Placental pericyte (primary cell): ENCODE data around the gene UEVLD. TPM values are rescaled to one million over a fixed set of nuclear protein-coding genes. Genes with fewer than 3 reads are reported as not detected.

Experiments
- total RNA-seq: library from RNA; depleted of rRNA; stranded (reverse); fragments of >200 nt; gene quantifications from 2 replicates; pipeline ENCODE4 v1.2.3, GENCODE V29; 2012

Gene UEVLD
- total RNA-seq: 21.0 and 39.1 TPM in 2 replicates

DNA sequence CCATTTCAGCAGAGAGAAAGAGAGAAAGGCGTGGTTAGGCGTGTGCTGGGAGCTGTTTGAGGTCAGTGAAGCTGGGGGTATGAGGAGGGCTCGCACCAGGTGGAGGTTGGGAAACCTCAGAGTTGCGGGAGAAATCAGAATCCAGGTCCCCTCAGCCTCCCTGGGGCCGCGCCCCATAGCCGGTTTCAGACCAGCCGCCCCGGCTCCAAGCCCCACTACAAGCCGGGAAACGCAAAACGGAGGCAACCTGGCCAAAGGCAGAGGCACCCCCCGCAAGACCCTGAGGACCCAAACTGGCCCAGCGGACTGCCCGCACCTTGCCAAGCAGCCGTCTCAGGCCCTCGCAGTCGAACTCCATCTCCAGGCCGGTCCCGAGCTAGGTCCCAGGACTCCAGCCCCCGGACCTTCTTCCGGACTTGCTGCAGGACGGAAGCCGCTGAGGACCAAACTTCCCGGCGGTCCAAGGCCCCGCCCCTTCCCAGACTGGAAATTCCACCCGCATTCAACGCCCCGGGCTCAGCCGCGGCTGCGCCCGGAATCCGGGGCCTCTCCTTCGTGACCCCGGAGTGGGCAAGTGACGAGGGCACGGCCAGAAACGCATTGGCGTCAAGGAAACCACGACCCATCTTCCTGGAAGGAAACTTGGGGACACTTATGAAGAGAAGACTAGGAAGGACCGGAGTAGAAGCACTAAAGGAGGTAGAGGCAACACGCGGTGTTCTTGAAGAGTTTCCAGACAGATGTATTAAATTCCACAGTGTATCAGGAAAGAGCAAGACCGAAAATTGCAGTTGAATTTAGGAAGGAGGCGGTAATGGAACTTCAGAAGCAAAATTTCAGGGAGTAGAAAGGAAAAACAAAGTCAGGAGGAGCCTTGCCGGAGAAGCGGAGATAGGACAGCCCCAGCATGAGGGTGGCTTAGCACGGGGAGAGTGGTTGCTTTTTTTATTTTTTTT, at the start of gene UEVLD:
UEVLD (minus strand) TSS at position 438 of the 956 bp plus-strand sequence; CDS start at position 358, 80 bp downstream.

DNA sequence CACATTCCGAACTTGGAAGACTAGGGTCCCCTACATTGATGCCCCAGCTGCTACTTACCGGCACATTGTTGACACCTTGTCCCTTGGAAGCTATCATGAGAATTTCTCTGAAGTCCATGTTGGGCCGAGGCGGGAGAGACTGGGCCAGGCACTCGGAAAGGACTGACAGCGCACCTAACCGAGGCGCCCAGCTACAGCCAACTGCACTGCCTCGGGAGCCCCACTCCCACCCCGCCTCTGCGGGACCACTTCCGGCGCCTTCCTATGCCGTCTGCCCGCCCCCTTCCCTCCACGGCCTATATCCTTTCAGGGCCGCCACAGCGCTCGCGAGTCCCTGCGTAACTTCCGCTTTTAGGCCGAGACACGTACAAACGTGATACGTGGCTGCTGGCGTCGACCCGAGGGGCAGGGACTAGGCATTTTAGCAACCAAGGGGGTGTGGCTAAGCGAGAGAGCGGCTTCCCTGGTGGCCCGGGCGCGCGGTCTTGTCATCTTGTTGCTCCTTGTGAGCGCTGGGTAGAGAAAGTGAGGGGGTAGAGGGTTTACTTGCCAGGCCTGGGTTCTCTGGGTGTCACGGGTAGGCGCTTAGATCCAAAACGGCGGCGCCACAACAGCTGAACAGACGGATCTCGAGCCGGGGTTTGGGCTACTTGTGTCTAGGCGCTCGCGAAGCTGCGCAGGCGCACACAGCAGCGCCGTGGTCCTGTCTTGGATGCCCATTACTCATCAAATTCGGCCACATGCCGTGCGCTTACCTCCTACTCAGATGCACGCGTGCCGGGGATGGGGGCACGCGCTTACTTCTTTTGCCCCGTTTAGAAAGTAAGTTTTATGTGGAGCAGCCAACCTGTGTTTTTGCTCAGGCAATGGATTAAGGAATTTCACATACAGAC, 45.9 kb upstream of the UEVLD start, which contains the start of gene SPTY2D1:
SPTY2D1 (minus strand) TSS at position 203 of the 893 bp plus-strand sequence; CDS start at position 118, 85 bp downstream.

DNA sequence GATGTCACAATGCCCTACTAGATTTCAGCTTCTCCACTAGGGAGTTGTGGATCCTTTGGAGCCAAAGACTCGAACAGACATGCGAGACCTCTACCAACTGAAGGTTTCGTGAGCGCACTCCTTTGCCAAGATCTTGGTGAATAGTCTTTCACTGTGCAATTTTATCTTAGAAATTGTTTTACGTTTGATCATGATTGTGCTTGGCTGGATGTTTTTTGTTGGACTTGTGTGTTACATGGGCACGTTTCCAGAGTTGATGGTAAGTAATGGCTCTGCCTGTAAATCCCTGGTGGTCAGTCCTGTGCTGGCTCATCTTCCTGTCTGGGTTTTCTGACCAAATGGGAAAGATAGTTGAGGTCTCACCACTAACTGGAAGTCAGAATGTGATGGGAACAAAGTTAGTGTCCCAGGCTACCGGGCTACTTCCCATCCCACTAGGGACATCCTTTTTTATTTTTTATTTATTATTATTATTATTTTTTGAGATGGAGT, 11.3 kb upstream of the UEVLD start, which contains the start of gene MISFA:
MISFA (plus strand) TSS at position 51 of the 492 bp plus-strand sequence; CDS start at position 191, 140 bp downstream.

DNA sequence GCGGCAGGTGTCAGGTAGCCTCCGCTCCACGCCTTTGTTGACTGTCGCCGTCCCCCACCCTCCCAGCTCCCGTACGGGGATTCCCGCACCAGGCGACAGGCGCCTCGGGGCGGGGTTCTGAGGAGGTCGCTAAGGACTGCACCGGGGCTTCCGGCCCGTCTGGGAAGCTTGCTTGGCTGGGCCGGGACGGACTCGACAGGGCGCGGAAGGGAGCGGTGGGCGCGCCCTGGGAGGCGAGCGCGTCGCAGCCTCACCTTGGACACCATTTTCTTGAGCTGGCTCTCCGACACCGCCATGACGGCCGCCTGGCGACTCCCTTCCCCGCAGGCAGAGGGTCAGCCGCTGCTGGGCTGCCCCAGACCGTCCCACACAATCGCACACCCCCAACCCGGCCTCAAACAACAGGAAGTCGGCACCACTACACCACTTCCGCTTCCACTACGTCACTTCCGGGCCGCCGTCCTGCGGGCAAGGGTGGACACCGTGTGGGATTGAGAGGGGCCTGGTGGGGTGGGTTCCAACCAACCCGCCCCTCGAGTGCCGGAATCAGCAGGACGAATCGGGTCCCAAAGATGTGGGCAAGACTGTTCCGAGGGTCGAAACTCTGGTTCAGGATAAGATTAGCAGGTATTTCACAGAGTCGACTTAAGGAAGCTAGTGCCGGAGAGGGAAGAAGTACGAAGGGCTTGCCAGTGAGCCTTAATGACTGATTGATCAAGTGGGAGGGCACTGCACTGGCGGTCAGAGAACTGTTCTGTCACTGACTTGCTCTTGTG, 61.8 kb downstream of the UEVLD start, which contains the start of gene TSG101:
TSG101 (minus strand) TSS at position 422 of the 776 bp plus-strand sequence; CDS start at position 296, 126 bp downstream.

Other genes starting within 250 kb of the UEVLD start
- 237 and 872 TPM in 2 replicates for gene LDHA, start 194.2 kb downstream of the UEVLD start, total RNA-seq
- 0.22 TPM in 1 of 2 replicates, not detected in the other for gene LDHC, start 176.4 kb downstream of the UEVLD start, total RNA-seq
- not detected in 2 replicates for gene LDHAL6A, start 132.9 kb downstream of the UEVLD start, total RNA-seq
- 103 and 110 TPM in 2 replicates for gene TSG101, start 61.8 kb downstream of the UEVLD start, total RNA-seq
- gene MISFA, start 11.1 kb upstream of the UEVLD start, total RNA-seq: 0.29 TPM in 1 of 2 replicates, not detected in the other
- gene SPTY2D1, start 45.6 kb upstream of the UEVLD start, total RNA-seq: 24.3 and 32.1 TPM in 2 replicates
- gene TMEM86A, start 110.0 kb upstream of the UEVLD start, total RNA-seq: 0.29 and 1.3 TPM in 2 replicates
- gene IGSF22, start 137.5 kb upstream of the UEVLD start, total RNA-seq: not detected in 2 replicates
- gene PTPN5, start 203.1 kb upstream of the UEVLD start, total RNA-seq: not detected in 2 replicates